ENCODE results near the gene DSCAM. TPM values are rescaled to one million over a fixed set of nuclear protein-coding genes. Genes with fewer than 3 reads are reported as not detected.

DSCAM gene
- total RNA-seq, 1 experiment from 2014 or later = 0.13 TPM

DNA sequence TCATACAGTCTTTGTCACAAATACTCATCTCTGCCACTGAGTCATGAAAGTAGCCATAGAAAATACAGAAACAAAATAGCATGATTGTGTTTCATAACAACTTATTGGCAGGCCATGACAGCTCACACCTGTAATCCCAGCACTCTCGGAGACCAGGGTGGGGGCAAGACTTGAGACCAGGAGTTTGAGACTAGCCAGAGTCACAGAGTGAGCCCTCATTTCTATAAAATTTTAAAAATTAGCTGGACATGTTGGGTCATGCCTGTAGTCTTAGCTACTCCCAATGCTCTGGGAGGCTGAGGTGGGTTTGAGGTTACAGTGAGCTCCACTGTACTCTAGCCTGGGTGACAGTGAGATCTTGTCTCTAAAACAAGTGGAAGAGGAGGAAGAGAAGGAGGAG is 568.6 kb downstream of the DSCAM start (continued):
- TF ChIP-seq ZNF232 (CRISPR knock-in tag; IDR thresholded peaks at IDR 0.05) (no peak), GABPB1 (CRISPR knock-in tag; IDR thresholded peaks at IDR 0.05) (no peak), OVOL2 (CRISPR knock-in tag; IDR thresholded peaks at IDR 0.05; ENCODE audit: borderline replicate concordance) (no peak)

GRCh38 chr21:40276001-40276400 is 571.0 kb downstream of the DSCAM start:
- H3K9me3 Mint-ChIP-seq = peaks cover 11% of the 10 kb centered on the region
- no peak for TF ChIP-seq ZBTB21 (CRISPR knock-in tag; IDR thresholded peaks at IDR 0.05; ENCODE audit: borderline replicate concordance)
- TF ChIP-seq ZNF416 (CRISPR knock-in tag; IDR thresholded peaks at IDR 0.05) = no peak
- no peak for TF ChIP-seq ZNF281 (CRISPR knock-in tag; IDR thresholded peaks at IDR 0.05)
- TF ChIP-seq ZMAT4 (CRISPR knock-in tag; IDR thresholded peaks at IDR 0.05) = no peak
- TF ChIP-seq MXD4 (CRISPR knock-in tag; IDR thresholded peaks at IDR 0.05; ENCODE audit: borderline replicate concordance) = no peak
- TF ChIP-seq ATF1 (CRISPR knock-in tag; IDR thresholded peaks at IDR 0.05) = no peak
- no peak for TF ChIP-seq SMAD3 (CRISPR knock-in tag; IDR thresholded peaks at IDR 0.05; ENCODE audit: borderline replicate concordance)
- TF ChIP-seq MLX (CRISPR knock-in tag; IDR thresholded peaks at IDR 0.05) = no peak
- TF ChIP-seq, protein P1, sequence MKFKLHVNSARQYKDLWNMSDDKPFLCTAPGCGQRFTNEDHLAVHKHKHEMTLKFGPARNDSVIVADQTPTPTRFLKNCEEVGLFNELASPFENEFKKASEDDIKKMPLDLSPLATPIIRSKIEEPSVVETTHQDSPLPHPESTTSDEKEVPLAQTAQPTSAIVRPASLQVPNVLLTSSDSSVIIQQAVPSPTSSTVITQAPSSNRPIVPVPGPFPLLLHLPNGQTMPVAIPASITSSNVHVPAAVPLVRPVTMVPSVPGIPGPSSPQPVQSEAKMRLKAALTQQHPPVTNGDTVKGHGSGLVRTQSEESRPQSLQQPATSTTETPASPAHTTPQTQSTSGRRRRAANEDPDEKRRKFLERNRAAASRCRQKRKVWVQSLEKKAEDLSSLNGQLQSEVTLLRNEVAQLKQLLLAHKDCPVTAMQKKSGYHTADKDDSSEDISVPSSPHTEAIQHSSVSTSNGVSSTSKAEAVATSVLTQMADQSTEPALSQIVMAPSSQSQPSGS (CRISPR knock-in tag; IDR thresholded peaks at IDR 0.05; ENCODE audit: borderline replicate concordance, low read depth) = no peak
- no peak for TF ChIP-seq ZSCAN18 (CRISPR knock-in tag; IDR thresholded peaks at IDR 0.05)
- no peak for TF ChIP-seq MAX (CRISPR knock-in tag; IDR thresholded peaks at IDR 0.05)
- TF ChIP-seq E2F1 (CRISPR knock-in tag; IDR thresholded peaks at IDR 0.05) = no peak
- TF ChIP-seq JAZF1 (CRISPR knock-in tag; IDR thresholded peaks at IDR 0.05) = no peak
- TF ChIP-seq, protein P2, sequence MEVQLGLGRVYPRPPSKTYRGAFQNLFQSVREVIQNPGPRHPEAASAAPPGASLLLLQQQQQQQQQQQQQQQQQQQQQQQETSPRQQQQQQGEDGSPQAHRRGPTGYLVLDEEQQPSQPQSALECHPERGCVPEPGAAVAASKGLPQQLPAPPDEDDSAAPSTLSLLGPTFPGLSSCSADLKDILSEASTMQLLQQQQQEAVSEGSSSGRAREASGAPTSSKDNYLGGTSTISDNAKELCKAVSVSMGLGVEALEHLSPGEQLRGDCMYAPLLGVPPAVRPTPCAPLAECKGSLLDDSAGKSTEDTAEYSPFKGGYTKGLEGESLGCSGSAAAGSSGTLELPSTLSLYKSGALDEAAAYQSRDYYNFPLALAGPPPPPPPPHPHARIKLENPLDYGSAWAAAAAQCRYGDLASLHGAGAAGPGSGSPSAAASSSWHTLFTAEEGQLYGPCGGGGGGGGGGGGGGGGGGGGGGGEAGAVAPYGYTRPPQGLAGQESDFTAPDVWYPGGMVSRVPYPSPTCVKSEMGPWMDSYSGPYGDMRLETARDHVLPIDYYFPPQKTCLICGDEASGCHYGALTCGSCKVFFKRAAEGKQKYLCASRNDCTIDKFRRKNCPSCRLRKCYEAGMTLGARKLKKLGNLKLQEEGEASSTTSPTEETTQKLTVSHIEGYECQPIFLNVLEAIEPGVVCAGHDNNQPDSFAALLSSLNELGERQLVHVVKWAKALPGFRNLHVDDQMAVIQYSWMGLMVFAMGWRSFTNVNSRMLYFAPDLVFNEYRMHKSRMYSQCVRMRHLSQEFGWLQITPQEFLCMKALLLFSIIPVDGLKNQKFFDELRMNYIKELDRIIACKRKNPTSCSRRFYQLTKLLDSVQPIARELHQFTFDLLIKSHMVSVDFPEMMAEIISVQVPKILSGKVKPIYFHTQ (CRISPR knock-in tag; IDR thresholded peaks at IDR 0.05) = no peak
- TF ChIP-seq, protein P3, sequence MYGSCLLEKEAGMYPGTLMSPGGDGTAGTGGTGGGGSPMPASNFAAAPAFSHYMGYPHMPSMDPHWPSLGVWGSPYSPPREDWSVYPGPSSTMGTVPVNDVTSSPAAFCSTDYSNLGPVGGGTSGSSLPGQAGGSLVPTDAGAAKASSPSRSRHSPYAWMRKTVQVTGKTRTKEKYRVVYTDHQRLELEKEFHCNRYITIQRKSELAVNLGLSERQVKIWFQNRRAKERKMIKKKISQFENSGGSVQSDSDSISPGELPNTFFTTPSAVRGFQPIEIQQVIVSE (CRISPR knock-in tag; IDR thresholded peaks at IDR 0.05; ENCODE audit: borderline replicate concordance) = no peak
- TF ChIP-seq TEAD4 (CRISPR knock-in tag; IDR thresholded peaks at IDR 0.05) = no peak
- TF ChIP-seq HMGA2 (CRISPR knock-in tag; IDR thresholded peaks at IDR 0.05) = no peak
- TF ChIP-seq FOXJ3 (CRISPR knock-in tag; IDR thresholded peaks at IDR 0.05; ENCODE audit: borderline replicate concordance) = no peak
- TF ChIP-seq EMX1 (CRISPR knock-in tag; IDR thresholded peaks at IDR 0.05) = no peak
- no peak for TF ChIP-seq NFYB (CRISPR knock-in tag; conservative IDR thresholded peaks at IDR 0.05; ENCODE audit: low read depth)
- POLR2A ChIA-PET = no interaction called here

More at GRCh38 chr21:40276001-40276400, 571.0 kb downstream of the DSCAM start:
- H3K36me3 Mint-ChIP-seq = no peaks in the 10 kb centered on the region
- ATAC-seq = no peak
- CTCF ChIA-PET = no interaction called here
- H3K4me3 Mint-ChIP-seq = no peak overlapping the region
- DNase-seq (ENCODE audit: low spot score) = no peak
- peaks cover 22% of the 10 kb centered on the region for H3K4me1 Mint-ChIP-seq
- H3K27ac Mint-ChIP-seq = no peak overlapping the region
- H3K27me3 Mint-ChIP-seq (ENCODE audit: low read depth) = no peaks in the 10 kb centered on the region
